Caco-2 (cell line): ENCODE data around the gene TSFM. TPM values are rescaled to one million over a fixed set of nuclear protein-coding genes. Genes with fewer than 3 reads are reported as not detected.

Experiments
- BruUV-seq: library from RNA; stranded (reverse); fragments of 400-500 nt; replicated peaks from 2 replicates; lab custom pipeline; 2021; lab: Mats Ljungman, UMichigan
- CTCF ChIA-PET: fragments of 300-600 bp; sonication (Branson Sonifier 250); formaldehyde crosslinking; loops from one replicate; lab custom pipeline; 2022; ENCODE audit warnings: antibody characterized with exemption; lab: Charles Lee
- POLR2A ChIA-PET: fragments of 300-600 bp; sonication (Branson Sonifier 250); formaldehyde crosslinking; loops from one replicate; lab custom pipeline; 2022; ENCODE audit warnings: antibody characterized with exemption; lab: Charles Lee
- DNase-seq, 2 experiments: peaks; one replicate each; pipeline versions ENCODE4 v3.0.0 to v3.0.0-alpha.2; 2020 to 2022
- H3K27me3 ChIP-seq: replicated peaks from 2 replicates; pipeline ENCODE4 v1.6.0; 2011; ENCODE audit warnings: low read length; ENCODE audit not compliant: control insufficient read depth, insufficient read depth
- H3K36me3 ChIP-seq: 2 replicates; pipeline ENCODE4 v1.5.1; 2011; ENCODE audit warnings: low read length; ENCODE audit not compliant: control insufficient read depth, insufficient read depth
- H3K4me1 ChIP-seq: fragments of 250-450 bp; sonication (Bioruptor Pico); 2 replicates; pipeline ENCODE4 v1.5.1; 2020; ENCODE audit warnings: mild to moderate bottlenecking
- H3K4me3 ChIP-seq: 2 replicates; pipeline ENCODE4 v1.5.1; 2011; ENCODE audit warnings: low read depth, mild to moderate bottlenecking, control low read depth, low read length
- H3K9me3 ChIP-seq: fragments of 250-450 bp; sonication (Bioruptor Pico); 2 replicates; pipeline ENCODE4 v1.5.1; 2020; ENCODE audit warnings: mild to moderate bottlenecking, moderate library complexity
- H3K27ac Mint-ChIP-seq: one replicate; pipeline ENCODE4 v1.8.0; 2022; ENCODE audit warnings: mixed read lengths; ENCODE audit not compliant: unreplicated experiment
- H3K27me3 Mint-ChIP-seq: one replicate; pipeline ENCODE4 v1.8.0; 2022; ENCODE audit warnings: mixed read lengths; ENCODE audit not compliant: insufficient read depth, unreplicated experiment
- H3K36me3 Mint-ChIP-seq: one replicate; pipeline ENCODE4 v1.8.0; 2022; ENCODE audit warnings: mild to moderate bottlenecking, mixed read lengths; ENCODE audit not compliant: insufficient read depth, unreplicated experiment
- H3K4me1 Mint-ChIP-seq: one replicate; pipeline ENCODE4 v1.8.0; 2022; ENCODE audit warnings: low read depth, mixed read lengths; ENCODE audit not compliant: unreplicated experiment
- H3K4me3 Mint-ChIP-seq: one replicate; pipeline ENCODE4 v1.8.0; 2022; ENCODE audit warnings: mild to moderate bottlenecking, moderate library complexity, mixed read lengths; ENCODE audit not compliant: unreplicated experiment
- H3K9me3 Mint-ChIP-seq: one replicate; pipeline ENCODE4 v1.8.0; 2022; ENCODE audit warnings: mixed read lengths; ENCODE audit not compliant: unreplicated experiment
- CTCF ChIP-seq, 2 experiments: fragments of 200-600 bp in 1 of 2; IDR thresholded peaks; 1 replicate in 1 of 2; 2 replicates in 1 of 2; pipeline versions ENCODE4 v1.5.1 to v1.8.0; 2011 to 2022; ENCODE audit warnings: antibody characterized with exemption in 1 of 2, control low read depth in 1 of 2, inconsistent platforms in 1 of 2, low read depth in 1 of 2, low read length in 1 of 2, mild to moderate bottlenecking in 1 of 2, moderate library complexity in 1 of 2; ENCODE audit not compliant: insufficient read depth in 1 of 2, severe bottlenecking in 1 of 2, unreplicated experiment in 1 of 2
- intact Hi-C: fragments of 100-400 bp; cut with micrococcal nuclease; formaldehyde crosslinking; loops from one replicate; pipeline ENCODE4 v1.10.0; 2022; ENCODE audit not compliant: unreplicated experiment
- total RNA-seq: library from RNA; stranded (reverse); gene quantifications from 2 replicates; pipeline ENCODE4 v1.2.3, GENCODE V29; 2022

The TSFM gene
- total RNA-seq, 1 experiment from 2014 or later, result 57.5 TPM

GRCh38 chr12:57734591-57734990, 48.0 kb upstream of the TSFM start:
- peaks cover 7% of the 10 kb centered on the region for H3K27me3 ChIP-seq
- POLR2A ChIA-PET, result no interaction called here

DNA sequence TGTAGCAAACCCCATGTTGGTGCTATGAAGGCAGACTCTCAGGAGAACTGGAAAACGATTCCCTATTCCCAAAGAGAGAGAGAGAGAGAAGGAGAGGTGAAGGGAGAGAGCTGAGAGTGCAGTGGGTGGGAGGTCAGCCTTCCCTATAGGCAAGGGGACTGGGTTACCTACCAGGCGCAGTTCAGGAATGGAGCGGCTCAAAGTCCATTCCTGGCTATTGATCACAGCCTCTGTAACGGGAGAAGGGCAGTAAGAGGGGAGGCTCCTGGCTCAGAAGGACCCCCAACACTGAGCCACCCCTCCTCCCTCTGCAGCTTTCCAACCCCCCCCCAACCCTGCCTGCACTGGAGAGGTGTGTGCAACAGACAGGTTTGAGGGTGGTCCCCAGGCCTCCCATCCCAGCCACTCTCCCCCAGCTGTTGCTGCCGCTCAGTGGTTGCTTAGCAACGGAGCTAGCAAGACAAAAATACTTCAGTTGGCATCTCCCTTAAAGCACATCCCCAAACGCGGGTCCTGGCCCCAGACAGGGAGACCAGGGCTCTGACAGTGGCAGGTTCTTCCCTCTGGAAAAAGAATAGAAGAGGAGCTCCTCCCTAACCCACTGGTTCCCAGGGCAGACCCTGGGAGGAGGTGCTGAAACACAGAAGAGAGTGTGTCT, 47.3 kb upstream of the TSFM start:
- no peak overlapping the region for H3K4me3 ChIP-seq
- peaks cover 12% of the 10 kb centered on the region for H3K4me1 ChIP-seq
- no peaks in the 10 kb centered on the region for H3K9me3 ChIP-seq
- H3K27me3 ChIP-seq, result peaks cover 7% of the 10 kb centered on the region
- intact Hi-C loops, result loop anchor here (5.0 kb wide), 2 partner anchors 43 to 278 kb away; partner anchors contain the start of genes GLI1, INHBE and OS9
- ChIA-PET CTCF (interaction anchor here (0.6 to 3.8 kb wide), 7 partner anchors 9 to 607 kb away, joined by 3 to 32 read pairs (median 4); partner anchors contain the start of genes B4GALNT1, GLI1 and TSPAN31), POLR2A (interaction anchor here (0.7 kb wide), 1 partner anchor 9 kb away, joined by 5 read pairs; no protein-coding TSS in a partner anchor)
- DNase-seq, result no peak
- Mint-ChIP-seq H3K36me3 (no peaks in the 10 kb centered on the region), H3K4me1 (peaks cover 17% of the 10 kb centered on the region), H3K4me3 (peak overlapping the region; percentile 68), H3K27ac (no peak overlapping the region), H3K9me3 (no peaks in the 10 kb centered on the region), H3K27me3 (peaks cover 30% of the 10 kb centered on the region)
- BruUV-seq, result no TSS peak
- no peaks in the 10 kb centered on the region for H3K36me3 ChIP-seq
- TF ChIP-seq CTCF (IDR thresholded peaks at IDR 0.05; ENCODE audit: insufficient read depth in 1 of 2, low read depth in 1 of 2, low read length in 1 of 2, severe bottlenecking in 1 of 2, unreplicated experiment in 1 of 2), result no peak

More at GRCh38 chr12:57734591-57734990, 48.0 kb upstream of the TSFM start:
- no peaks in the 10 kb centered on the region for H3K9me3 ChIP-seq
- peaks cover 12% of the 10 kb centered on the region for H3K4me1 ChIP-seq
- Mint-ChIP-seq H3K27ac (no peak overlapping the region), H3K27me3 (peaks cover 30% of the 10 kb centered on the region), H3K36me3 (no peaks in the 10 kb centered on the region), H3K4me3 (no peak overlapping the region), H3K9me3 (no peaks in the 10 kb centered on the region), H3K4me1 (peaks cover 17% of the 10 kb centered on the region)
- intact Hi-C loops, result no loop called here
- TF ChIP-seq CTCF (IDR thresholded peaks at IDR 0.05; ENCODE audit: insufficient read depth in 1 of 2, low read depth in 1 of 2, low read length in 1 of 2, severe bottlenecking in 1 of 2, unreplicated experiment in 1 of 2), result no peak
- BruUV-seq, result no TSS peak
- no peak overlapping the region for H3K4me3 ChIP-seq
- CTCF ChIA-PET, result interaction anchor here (1.7 to 3.8 kb wide), 2 partner anchors 8 to 151 kb away, joined by 8 to 32 read pairs; no protein-coding TSS in a partner anchor
- H3K36me3 ChIP-seq, result no peaks in the 10 kb centered on the region
- no peak for DNase-seq

DNA sequence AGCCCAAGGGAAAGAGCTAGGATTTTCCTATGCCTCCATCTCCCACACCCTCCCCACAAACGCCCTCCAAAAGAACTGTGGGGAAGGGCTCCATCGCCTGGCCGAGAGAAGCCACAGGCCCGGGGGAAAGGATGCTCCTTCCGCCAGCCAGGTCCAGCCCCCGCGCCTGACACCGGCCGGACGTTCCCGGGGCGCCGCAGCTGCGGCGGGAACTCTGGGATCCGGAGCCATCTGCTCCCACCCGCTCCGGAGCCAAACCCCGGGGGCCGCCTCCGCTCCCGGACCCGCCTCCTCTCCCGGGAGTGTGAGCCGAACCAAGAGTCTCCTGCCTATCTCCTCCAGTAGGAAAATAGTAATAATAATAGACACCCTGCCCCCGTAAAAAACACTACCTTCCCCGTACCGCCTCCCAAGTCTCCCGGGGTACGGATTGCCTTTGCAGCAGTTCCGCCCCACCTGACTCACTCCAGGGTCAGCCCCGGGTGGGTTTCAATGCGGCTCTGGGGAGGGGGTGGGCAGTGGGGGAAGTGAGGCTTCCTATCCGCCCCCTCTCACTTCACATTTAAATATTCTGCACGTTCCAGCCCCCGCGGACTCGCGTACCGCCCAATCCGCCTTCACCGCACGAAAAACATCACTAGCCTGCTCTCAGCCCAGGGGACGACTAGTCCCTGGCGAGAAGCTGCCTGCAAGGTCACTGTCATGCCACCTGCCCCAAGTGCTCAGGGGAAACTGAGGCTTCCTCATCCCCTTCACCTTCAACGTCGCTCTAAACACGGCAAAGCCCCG, 46.4 kb upstream of the TSFM start:
- peak overlapping the region; percentile 68 for H3K4me3 Mint-ChIP-seq
- Histone ChIP-seq H3K36me3 (no peaks in the 10 kb centered on the region), H3K27me3 (peaks cover 7% of the 10 kb centered on the region), H3K9me3 (no peaks in the 10 kb centered on the region), H3K4me3 (peak overlapping the region; percentile 25), H3K4me1 (peaks cover 12% of the 10 kb centered on the region)
- peaks cover 36% of the 10 kb centered on the region for H3K27me3 Mint-ChIP-seq
- peaks cover 17% of the 10 kb centered on the region for H3K4me1 Mint-ChIP-seq
- no peak overlapping the region for H3K27ac Mint-ChIP-seq
- ChIA-PET POLR2A (interaction anchor here (0.7 kb wide), 1 partner anchor 8 kb away, joined by 5 read pairs; no protein-coding TSS in a partner anchor), CTCF (interaction anchor here (0.6 to 3.8 kb wide), 10 partner anchors 9 to 608 kb away, joined by 3 to 32 read pairs (median 4); partner anchors contain the start of genes B4GALNT1, GLI1, PIP4K2C and TSPAN31)
- intact Hi-C loops, result loop anchor here (1.0 to 5.0 kb wide), 4 partner anchors 10 to 279 kb away; partner anchors contain the start of genes GLI1, INHBE and OS9
- no peaks in the 10 kb centered on the region for H3K9me3 Mint-ChIP-seq
- no TSS peak for BruUV-seq
- TF ChIP-seq CTCF (IDR thresholded peaks at IDR 0.05; ENCODE audit: insufficient read depth in 1 of 2, low read depth in 1 of 2, low read length in 1 of 2, severe bottlenecking in 1 of 2, unreplicated experiment in 1 of 2), result peak; percentile 12 to 57
- peak in 1 of 2 experiments; percentile 69 for DNase-seq
- no peaks in the 10 kb centered on the region for H3K36me3 Mint-ChIP-seq
